Loucy (cell line): ENCODE results near the gene GTSF1L.

Experiments
- H2AFZ ChIP-seq: fragments of 200-600 bp; sonication (generic); 2 replicates; pipeline ENCODE4 v1.6.0; 2016; ENCODE audit warnings: antibody characterized with exemption, mild to moderate bottlenecking, low read length, moderate library complexity
- H3F3A ChIP-seq: fragments of 200-600 bp; 2 replicates; pipeline ENCODE4 v1.6.0; 2016; ENCODE audit warnings: antibody characterized with exemption, low read depth, mild to moderate bottlenecking
- H3K27me3 ChIP-seq: fragments of 200-600 bp; sonication (generic); 2 replicates; pipeline ENCODE4 v1.6.1; 2014; ENCODE audit warnings: low read length, mild to moderate bottlenecking; ENCODE audit not compliant: insufficient read depth, poor library complexity, severe bottlenecking
- H3K36me3 ChIP-seq: fragments of 200-600 bp; sonication (generic); 2 replicates; pipeline ENCODE4 v1.6.1; 2016; ENCODE audit warnings: low read length; ENCODE audit not compliant: insufficient read depth
- H3K4me1 ChIP-seq: fragments of 200-600 bp; sonication (generic); 2 replicates; pipeline ENCODE4 v1.5.1; 2014; ENCODE audit warnings: low read length, mild to moderate bottlenecking; ENCODE audit not compliant: insufficient read depth, poor library complexity, severe bottlenecking
- H3K4me2 ChIP-seq: fragments of 200-600 bp; sonication (generic); 2 replicates; pipeline ENCODE4 v1.6.0; 2014; ENCODE audit warnings: antibody characterized with exemption, low read length, low read depth, mild to moderate bottlenecking; ENCODE audit not compliant: poor library complexity, severe bottlenecking
- H3K4me3 ChIP-seq: fragments of 200-600 bp; sonication (generic); 2 replicates; pipeline ENCODE4 v1.5.1; 2014; ENCODE audit warnings: low read length, mild to moderate bottlenecking, mixed read lengths; ENCODE audit not compliant: poor library complexity, severe bottlenecking
- H3K79me2 ChIP-seq: fragments of 200-600 bp; sonication (generic); 2 replicates; pipeline ENCODE4 v1.6.1; 2014; ENCODE audit warnings: low read length; ENCODE audit not compliant: insufficient read depth
- H3K9ac ChIP-seq: fragments of 200-600 bp; sonication (generic); 2 replicates; pipeline ENCODE4 v1.6.0; 2014; ENCODE audit warnings: mild to moderate bottlenecking, low read depth, low read length, moderate library complexity; ENCODE audit not compliant: poor library complexity, severe bottlenecking
- H3K9me2 ChIP-seq: fragments of 200-600 bp; sonication (generic); replicated peaks from 2 replicates; pipeline ENCODE4 v1.6.1; 2016; ENCODE audit warnings: low read depth, low read length, mixed read lengths
- H3K9me3 ChIP-seq: fragments of 200-600 bp; sonication (generic); 2 replicates; pipeline ENCODE4 v1.6.1; 2014; ENCODE audit warnings: mild to moderate bottlenecking, antibody characterized with exemption, low read length, low read depth; ENCODE audit not compliant: insufficient read depth
- H4K20me1 ChIP-seq: fragments of 200-600 bp; sonication (generic); 2 replicates; pipeline ENCODE4 v1.6.0; 2014; ENCODE audit warnings: antibody characterized with exemption, low read length, mild to moderate bottlenecking; ENCODE audit not compliant: insufficient read depth, poor library complexity, severe bottlenecking
- EZH2phosphoT487 ChIP-seq: fragments of 200-600 bp; IDR thresholded peaks from 2 replicates; pipeline ENCODE4 v1.6.1; 2018; ENCODE audit warnings: antibody characterized with exemption, mild to moderate bottlenecking, moderate library complexity, borderline replicate concordance
- TF ChIP-seq, protein P1 (sequence below): fragments of 200-600 bp; sonication (generic); conservative IDR thresholded peaks from 2 replicates; pipeline ENCODE4 v1.5.1; 2014; ENCODE audit warnings: mild to moderate bottlenecking, antibody characterized with exemption, low read length

The GTSF1L gene

DNA sequence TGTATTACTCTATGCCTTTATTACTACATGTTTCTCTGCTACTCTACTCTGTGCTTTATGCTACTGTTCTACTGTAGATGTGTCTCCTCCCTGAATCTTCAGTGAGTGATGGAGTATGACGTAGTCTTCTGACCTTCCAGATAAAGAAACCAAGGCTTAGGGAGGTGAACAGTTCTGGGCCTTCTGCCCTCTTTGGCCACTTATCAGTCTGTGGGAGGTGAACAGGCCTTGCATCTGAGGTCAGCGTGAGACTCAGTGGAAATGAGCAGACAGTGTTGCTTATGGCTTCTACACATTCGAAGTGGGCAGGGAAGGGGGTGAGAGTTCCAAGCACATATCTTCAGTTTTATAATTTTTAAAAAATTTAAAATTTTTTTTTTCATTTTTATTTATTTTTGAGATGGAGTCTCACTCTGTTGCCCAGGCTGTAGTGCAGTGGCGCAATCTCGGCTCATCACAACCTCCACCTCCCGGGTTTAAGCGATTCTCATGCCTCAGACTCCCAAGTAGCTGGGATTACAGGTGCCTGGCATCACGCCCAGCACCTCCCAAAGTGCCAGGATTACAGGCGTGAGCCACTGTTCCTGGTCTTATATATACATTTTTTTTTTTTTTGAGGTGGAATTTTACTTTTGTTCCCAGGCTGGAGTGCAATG, 35.7 kb downstream of the GTSF1L start:
- H3K4me2 ChIP-seq: no peak overlapping the region
- no peaks in the 10 kb centered on the region for H4K20me1 ChIP-seq

DNA sequence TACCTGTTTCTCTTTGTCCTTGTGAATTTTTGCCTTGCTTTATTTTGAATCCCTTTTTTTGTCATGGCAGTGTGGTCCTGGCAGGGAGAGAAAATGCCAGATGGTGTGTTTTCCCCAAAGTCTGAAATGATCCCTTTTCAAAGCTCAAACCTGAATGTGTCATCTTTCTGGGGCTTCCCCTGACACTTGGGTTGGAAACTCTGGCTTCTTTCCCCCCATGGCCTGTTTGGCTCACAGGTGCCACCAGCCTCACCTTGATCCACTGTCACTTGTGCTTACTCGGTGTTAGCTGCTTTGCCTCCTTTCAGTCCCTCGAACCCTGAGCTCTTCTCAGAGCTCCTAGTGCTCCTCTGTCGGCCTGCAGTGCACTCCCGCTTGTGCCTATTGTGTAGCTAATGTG, 37.6 kb downstream of the GTSF1L start:
- Histone ChIP-seq H3K79me2 (no peaks in the 10 kb centered on the region), H3F3A (no peaks in the 10 kb centered on the region), H3K27me3 (no peaks in the 10 kb centered on the region), H3K9ac (no peak overlapping the region), H2AFZ (no peak overlapping the region), H3K9me2 (no peaks in the 10 kb centered on the region), H3K4me1 (no peaks in the 10 kb centered on the region), H3K36me3 (peaks cover 60% of the 10 kb centered on the region), H3K4me3 (no peak overlapping the region), H3K4me2 (no peak overlapping the region), H3K9me3 (no peaks in the 10 kb centered on the region), H4K20me1 (no peaks in the 10 kb centered on the region)
- TF ChIP-seq, protein P1, sequence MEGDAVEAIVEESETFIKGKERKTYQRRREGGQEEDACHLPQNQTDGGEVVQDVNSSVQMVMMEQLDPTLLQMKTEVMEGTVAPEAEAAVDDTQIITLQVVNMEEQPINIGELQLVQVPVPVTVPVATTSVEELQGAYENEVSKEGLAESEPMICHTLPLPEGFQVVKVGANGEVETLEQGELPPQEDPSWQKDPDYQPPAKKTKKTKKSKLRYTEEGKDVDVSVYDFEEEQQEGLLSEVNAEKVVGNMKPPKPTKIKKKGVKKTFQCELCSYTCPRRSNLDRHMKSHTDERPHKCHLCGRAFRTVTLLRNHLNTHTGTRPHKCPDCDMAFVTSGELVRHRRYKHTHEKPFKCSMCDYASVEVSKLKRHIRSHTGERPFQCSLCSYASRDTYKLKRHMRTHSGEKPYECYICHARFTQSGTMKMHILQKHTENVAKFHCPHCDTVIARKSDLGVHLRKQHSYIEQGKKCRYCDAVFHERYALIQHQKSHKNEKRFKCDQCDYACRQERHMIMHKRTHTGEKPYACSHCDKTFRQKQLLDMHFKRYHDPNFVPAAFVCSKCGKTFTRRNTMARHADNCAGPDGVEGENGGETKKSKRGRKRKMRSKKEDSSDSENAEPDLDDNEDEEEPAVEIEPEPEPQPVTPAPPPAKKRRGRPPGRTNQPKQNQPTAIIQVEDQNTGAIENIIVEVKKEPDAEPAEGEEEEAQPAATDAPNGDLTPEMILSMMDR: no peak

More for the DNA sequence above, 35.7 kb downstream of the GTSF1L start:
- no peaks in the 10 kb centered on the region for H3K27me3 ChIP-seq
- no peaks in the 10 kb centered on the region for H3K9me2 ChIP-seq
- H3K9ac ChIP-seq: no peak overlapping the region
- no peaks in the 10 kb centered on the region for H3K79me2 ChIP-seq
- no peak overlapping the region for H3K4me3 ChIP-seq
- H3F3A ChIP-seq: no peaks in the 10 kb centered on the region
- TF ChIP-seq, protein P1: no peak
- TF ChIP-seq EZH2phosphoT487: no peak
- H3K4me1 ChIP-seq: no peaks in the 10 kb centered on the region
- no peak overlapping the region for H2AFZ ChIP-seq
- H3K36me3 ChIP-seq: peaks cover 63% of the 10 kb centered on the region
- H3K9me3 ChIP-seq: no peaks in the 10 kb centered on the region

DNA sequence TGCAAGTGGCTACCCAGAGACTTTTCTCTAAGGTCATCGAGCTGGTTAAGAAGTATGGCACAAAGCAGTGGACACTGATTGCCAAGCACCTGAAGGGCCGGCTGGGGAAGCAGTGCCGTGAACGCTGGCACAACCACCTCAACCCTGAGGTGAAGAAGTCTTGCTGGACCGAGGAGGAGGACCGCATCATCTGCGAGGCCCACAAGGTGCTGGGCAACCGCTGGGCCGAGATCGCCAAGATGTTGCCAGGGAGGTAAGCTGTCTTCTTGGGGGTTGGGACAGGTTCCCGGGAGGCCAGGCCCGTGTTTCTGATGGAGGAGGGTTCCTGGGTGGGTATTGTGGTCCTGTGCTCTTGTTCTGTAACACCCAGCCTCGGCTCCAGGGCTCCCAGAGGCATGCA, 40.0 kb downstream of the GTSF1L start:
- Histone ChIP-seq H3K79me2 (no peaks in the 10 kb centered on the region), H3K36me3 (peaks cover 63% of the 10 kb centered on the region; the same call in 1 of the 2 replicates)

More for the DNA sequence above, 40.0 kb downstream of the GTSF1L start:
- Histone ChIP-seq H3F3A (no peaks in the 10 kb centered on the region), H3K9ac (no peak overlapping the region), H3K27me3 (no peaks in the 10 kb centered on the region), H4K20me1 (no peaks in the 10 kb centered on the region), H2AFZ (no peak overlapping the region), H3K9me3 (no peaks in the 10 kb centered on the region), H3K9me2 (no peaks in the 10 kb centered on the region), H3K4me1 (no peaks in the 10 kb centered on the region), H3K4me2 (no peak overlapping the region), H3K4me3 (no peak overlapping the region)
- TF ChIP-seq, protein P1: no peak
- no peak for TF ChIP-seq EZH2phosphoT487
